ENCODE results near the gene GIMAP4.

GRCh38 chr7:150556521-150557138 lies 10.6 kb upstream of the GIMAP4 start:
- TF ChIP-seq ARNTL (CRISPR knock-in tag; IDR thresholded peaks at IDR 0.05; ENCODE audit: borderline replicate concordance, low read depth) = no peak
- no peak for TF ChIP-seq ZNF8 (CRISPR knock-in tag; IDR thresholded peaks at IDR 0.05)
- TF ChIP-seq SNAI2 (CRISPR knock-in tag; IDR thresholded peaks at IDR 0.05) = no peak
- no peak for TF ChIP-seq ESRRG (CRISPR knock-in tag; IDR thresholded peaks at IDR 0.05)
- TF ChIP-seq, protein P1, sequence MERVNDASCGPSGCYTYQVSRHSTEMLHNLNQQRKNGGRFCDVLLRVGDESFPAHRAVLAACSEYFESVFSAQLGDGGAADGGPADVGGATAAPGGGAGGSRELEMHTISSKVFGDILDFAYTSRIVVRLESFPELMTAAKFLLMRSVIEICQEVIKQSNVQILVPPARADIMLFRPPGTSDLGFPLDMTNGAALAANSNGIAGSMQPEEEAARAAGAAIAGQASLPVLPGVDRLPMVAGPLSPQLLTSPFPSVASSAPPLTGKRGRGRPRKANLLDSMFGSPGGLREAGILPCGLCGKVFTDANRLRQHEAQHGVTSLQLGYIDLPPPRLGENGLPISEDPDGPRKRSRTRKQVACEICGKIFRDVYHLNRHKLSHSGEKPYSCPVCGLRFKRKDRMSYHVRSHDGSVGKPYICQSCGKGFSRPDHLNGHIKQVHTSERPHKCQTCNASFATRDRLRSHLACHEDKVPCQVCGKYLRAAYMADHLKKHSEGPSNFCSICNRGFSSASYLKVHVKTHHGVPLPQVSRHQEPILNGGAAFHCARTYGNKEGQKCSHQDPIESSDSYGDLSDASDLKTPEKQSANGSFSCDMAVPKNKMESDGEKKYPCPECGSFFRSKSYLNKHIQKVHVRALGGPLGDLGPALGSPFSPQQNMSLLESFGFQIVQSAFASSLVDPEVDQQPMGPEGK (CRISPR knock-in tag; IDR thresholded peaks at IDR 0.05; ENCODE audit: borderline replicate concordance) = no peak
- no peak for TF ChIP-seq BACH2 (CRISPR knock-in tag; IDR thresholded peaks at IDR 0.05; ENCODE audit: borderline replicate concordance)
- no peak for TF ChIP-seq ZFP3 (CRISPR knock-in tag; IDR thresholded peaks at IDR 0.05)
